ENCODE data around the gene ANGPTL2. TPM values are rescaled to one million over a fixed set of nuclear protein-coding genes. Genes with fewer than 3 reads are reported as not detected.

ANGPTL2 gene
- total RNA-seq, 2 donors from 2014 or later, result not detected

GRCh38 chr9:127059765-127060361 lies 62.6 kb downstream of the ANGPTL2 start:
- no peak for ATAC-seq
- no peak for DNase-seq (ENCODE audit: low spot score in 2 of 2)
- H3K36me3 Mint-ChIP-seq, result no peaks in the 10 kb centered on the region
- no peaks in the 10 kb centered on the region for H3K9me3 Mint-ChIP-seq
- H3K27ac Mint-ChIP-seq, result no peak overlapping the region

- Mint-ChIP-seq H3K36me3 (no peaks in the 10 kb centered on the region), H3K27ac (peak overlapping the region in 1 of 2 donors; percentile 26), H3K9me3 (no peaks in the 10 kb centered on the region)
- peak; percentile 26 to 51 for ATAC-seq
- DNase-seq (ENCODE audit: low spot score in 2 of 2), result no peak
These were observed 63.4 kb downstream of the ANGPTL2 start for GRCh38 chr9:127059030-127059429.

GRCh38 chr9:127058645-127059021 lies 63.8 kb downstream of the ANGPTL2 start:
- H3K36me3 Mint-ChIP-seq, result no peaks in the 10 kb centered on the region
- H3K27ac Mint-ChIP-seq, result peak overlapping the region in 1 of 2 donors; percentile 26
- DNase-seq (ENCODE audit: low spot score in 2 of 2), result no peak
- ATAC-seq, result peak in 1 of 2 donors; percentile 52
- no peaks in the 10 kb centered on the region for H3K9me3 Mint-ChIP-seq

GRCh38 chr9:127058011-127058644 lies 64.3 kb downstream of the ANGPTL2 start:
- no peak overlapping the region for H3K27ac Mint-ChIP-seq
- H3K9me3 Mint-ChIP-seq, result no peaks in the 10 kb centered on the region
- no peaks in the 10 kb centered on the region for H3K36me3 Mint-ChIP-seq
- DNase-seq (ENCODE audit: low spot score in 2 of 2) (no peak), ATAC-seq (no peak)

GRCh38 chr9:127056446-127056845 lies 66.0 kb downstream of the ANGPTL2 start:
- DNase-seq (ENCODE audit: low spot score in 2 of 2), result no peak
- H3K9me3 Mint-ChIP-seq, result no peaks in the 10 kb centered on the region
- no peaks in the 10 kb centered on the region for H3K36me3 Mint-ChIP-seq
- no peak for ATAC-seq
- no peak overlapping the region for H3K27ac Mint-ChIP-seq

- no peak for DNase-seq (ENCODE audit: low spot score in 2 of 2)
- Mint-ChIP-seq H3K36me3 (no peaks in the 10 kb centered on the region), H3K27ac (no peak overlapping the region), H3K9me3 (no peaks in the 10 kb centered on the region)
- ATAC-seq, result no peak
These were observed 66.6 kb downstream of the ANGPTL2 start for GRCh38 chr9:127055745-127056402.

GRCh38 chr9:127053960-127054359 lies 68.5 kb downstream of the ANGPTL2 start:
- DNase-seq (ENCODE audit: low spot score in 2 of 2), result no peak
- no peak overlapping the region for H3K27ac Mint-ChIP-seq
- H3K36me3 Mint-ChIP-seq, result no peaks in the 10 kb centered on the region
- no peak for ATAC-seq
- H3K9me3 Mint-ChIP-seq, result no peaks in the 10 kb centered on the region

- no peak for ATAC-seq
- no peak for DNase-seq (ENCODE audit: low spot score in 2 of 2)
- Mint-ChIP-seq H3K9me3 (no peaks in the 10 kb centered on the region), H3K27ac (no peak overlapping the region), H3K36me3 (no peaks in the 10 kb centered on the region)
These were observed 69.2 kb downstream of the ANGPTL2 start for GRCh38 chr9:127053057-127053821.

GRCh38 chr9:127051881-127052595 lies 70.4 kb downstream of the ANGPTL2 start:
- Mint-ChIP-seq H3K36me3 (no peaks in the 10 kb centered on the region), H3K9me3 (no peaks in the 10 kb centered on the region)
- ATAC-seq, result no peak

GRCh38 chr9:127050591-127051001 lies 71.8 kb downstream of the ANGPTL2 start:
- ATAC-seq (no peak), DNase-seq (ENCODE audit: low spot score in 2 of 2) (no peak)
- H3K9me3 Mint-ChIP-seq, result no peaks in the 10 kb centered on the region
- H3K27ac Mint-ChIP-seq, result no peak overlapping the region
- no peaks in the 10 kb centered on the region for H3K36me3 Mint-ChIP-seq

More at GRCh38 chr9:127051881-127052595, 70.4 kb downstream of the ANGPTL2 start:
- DNase-seq (ENCODE audit: low spot score in 2 of 2), result no peak
- H3K27ac Mint-ChIP-seq, result peak overlapping the region in 1 of 2 donors; percentile 89

GRCh38 chr9:127050152-127050551 lies 72.3 kb downstream of the ANGPTL2 start:
- H3K36me3 Mint-ChIP-seq, result no peaks in the 10 kb centered on the region
- DNase-seq (ENCODE audit: low spot score in 2 of 2), result no peak
- no peaks in the 10 kb centered on the region for H3K9me3 Mint-ChIP-seq

GRCh38 chr9:127049581-127049980 lies 72.9 kb downstream of the ANGPTL2 start:
- ATAC-seq, result no peak
- H3K36me3 Mint-ChIP-seq, result no peaks in the 10 kb centered on the region
- DNase-seq (ENCODE audit: low spot score in 2 of 2), result no peak
- no peaks in the 10 kb centered on the region for H3K9me3 Mint-ChIP-seq
- H3K27ac Mint-ChIP-seq, result no peak overlapping the region

More at GRCh38 chr9:127050152-127050551, 72.3 kb downstream of the ANGPTL2 start:
- ATAC-seq, result no peak
- no peak overlapping the region for H3K27ac Mint-ChIP-seq

- H3K36me3 Mint-ChIP-seq, result no peaks in the 10 kb centered on the region
- DNase-seq (ENCODE audit: low spot score in 2 of 2), result peak in 1 of 2 donors; percentile 22
- no peaks in the 10 kb centered on the region for H3K9me3 Mint-ChIP-seq
- peak overlapping the region in 1 of 2 donors; percentile 37 for H3K27ac Mint-ChIP-seq
- peak; percentile 84 to 95 for ATAC-seq
These were observed 73.4 kb downstream of the ANGPTL2 start for GRCh38 chr9:127049044-127049443.

- DNase-seq (ENCODE audit: low spot score in 2 of 2) (no peak), ATAC-seq (no peak)
- no peaks in the 10 kb centered on the region for H3K36me3 Mint-ChIP-seq
- no peaks in the 10 kb centered on the region for H3K9me3 Mint-ChIP-seq
- no peak overlapping the region for H3K27ac Mint-ChIP-seq
These were observed 74.5 kb downstream of the ANGPTL2 start for GRCh38 chr9:127047971-127048370.

GRCh38 chr9:127045148-127045547 lies 77.3 kb downstream of the ANGPTL2 start:
- H3K9me3 Mint-ChIP-seq, result no peaks in the 10 kb centered on the region
- no peaks in the 10 kb centered on the region for H3K36me3 Mint-ChIP-seq
- H3K27ac Mint-ChIP-seq, result no peak overlapping the region
- DNase-seq (ENCODE audit: low spot score in 2 of 2), result no peak
- no peak for ATAC-seq

- Mint-ChIP-seq H3K36me3 (no peaks in the 10 kb centered on the region), H3K27ac (no peak overlapping the region), H3K9me3 (no peaks in the 10 kb centered on the region)
- DNase-seq (ENCODE audit: low spot score in 2 of 2) (no peak), ATAC-seq (no peak)
These were observed 82.9 kb downstream of the ANGPTL2 start for GRCh38 chr9:127039492-127039891.

All from activated naive CD4-positive, alpha-beta T cell treated with anti-CD3 and anti-CD28 coated beads, Interleukin-2, amount 50 U/mL, for 72 hours (primary cell).